ENCODE measurements around the gene PREB.

- TF ChIP-seq ZNF274 (IDR thresholded peaks at IDR 0.05; ENCODE audit: low read depth, low read length) (no peak), YY1 (IDR thresholded peaks at IDR 0.05; ENCODE audit: insufficient read depth, insufficient read length) (no peak), SUZ12 (IDR thresholded peaks at IDR 0.05; ENCODE audit: extremely low read depth, insufficient read depth, insufficient read length) (no peak)
These were observed 11.2 kb upstream of the PREB start for GRCh38 chr2:27145682-27146081.
